ENCODE results near the gene PPP1R12B. TPM values are rescaled to one million over a fixed set of nuclear protein-coding genes. Genes with fewer than 3 reads are reported as not detected.
"Not testable (repeated sequence)": the region's sequence is repeated elsewhere in the genome, so short reads cannot be mapped to it uniquely, and the experiment has no call there.

PPP1R12B gene
- total RNA-seq, 1 donor from 2014 or later: 12.8 TPM

- ATAC-seq: not testable (repeated sequence)
These were observed 270.5 kb downstream of the PPP1R12B start for GRCh38 chr1:202619012-202619411.

DNA sequence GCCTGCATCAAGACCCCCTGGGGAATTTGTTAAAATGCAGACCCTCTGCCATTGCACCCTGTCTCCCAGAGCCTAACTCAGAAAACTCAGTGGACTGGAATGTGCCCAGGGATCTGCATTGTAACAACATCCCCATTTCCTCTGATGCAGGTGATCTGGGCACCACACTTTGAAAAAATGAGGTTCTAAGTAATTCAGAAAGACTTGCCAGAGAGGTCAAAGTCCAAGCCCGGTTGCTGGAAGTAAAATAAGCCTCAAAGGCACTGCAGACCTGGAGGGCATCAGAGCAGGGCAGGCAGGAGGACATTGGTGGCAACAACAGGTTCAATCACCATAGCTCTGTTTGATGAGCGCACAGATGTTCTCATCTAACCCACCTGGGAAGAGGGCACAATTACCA, 271.0 kb downstream of the PPP1R12B start:
- no peak for ATAC-seq

DNA sequence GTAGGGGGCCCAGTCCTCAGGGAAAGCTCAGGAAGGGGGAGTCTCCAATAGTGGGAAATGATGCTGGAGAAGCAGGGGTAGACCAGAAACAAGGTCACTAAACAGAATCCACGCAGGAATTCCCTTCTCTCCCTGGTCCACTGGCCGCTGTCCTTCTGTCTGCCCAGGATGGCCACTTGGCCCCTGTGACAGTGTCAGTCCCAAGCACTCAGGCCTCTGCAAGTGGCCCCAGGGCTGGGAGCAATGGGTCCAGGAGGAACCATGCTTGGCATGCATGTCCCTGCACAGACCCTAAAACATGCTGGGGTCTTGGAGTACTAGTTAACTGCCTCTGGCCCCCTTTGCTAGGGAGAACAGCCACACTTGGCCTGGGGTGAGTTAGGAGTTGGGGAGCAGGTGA, 271.5 kb downstream of the PPP1R12B start:
- ATAC-seq: not testable (repeated sequence)

- ATAC-seq: no peak
These were observed 272.9 kb downstream of the PPP1R12B start for GRCh38 chr1:202621446-202621845.

- ATAC-seq: no peak
These were observed 273.9 kb downstream of the PPP1R12B start for GRCh38 chr1:202622388-202622787.

DNA sequence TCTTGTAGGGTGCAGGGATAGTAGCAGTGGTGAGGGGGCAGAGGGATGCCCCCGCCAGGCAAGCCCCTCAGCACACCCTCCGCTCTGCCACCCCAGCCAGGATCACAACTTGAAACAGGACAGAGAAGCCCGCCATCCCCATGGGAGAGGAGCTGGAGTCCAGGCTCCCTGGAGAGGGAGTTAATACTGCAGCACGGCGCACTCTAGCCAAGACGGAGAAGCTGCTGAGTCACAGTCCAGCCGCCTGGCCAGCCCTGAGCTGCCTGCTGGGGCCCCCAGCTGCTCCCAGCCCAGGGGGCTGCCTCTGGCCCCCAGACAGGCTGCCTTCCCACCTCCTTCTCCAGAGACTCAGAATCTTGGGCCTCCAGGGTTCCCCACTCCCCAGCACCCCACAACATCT, 274.6 kb downstream of the PPP1R12B start:
- ATAC-seq: no peak

- not testable (repeated sequence) for ATAC-seq
These were observed 275.0 kb downstream of the PPP1R12B start for GRCh38 chr1:202623476-202623875.

- no peak for ATAC-seq
These were observed 275.7 kb downstream of the PPP1R12B start for GRCh38 chr1:202624088-202624780.

DNA sequence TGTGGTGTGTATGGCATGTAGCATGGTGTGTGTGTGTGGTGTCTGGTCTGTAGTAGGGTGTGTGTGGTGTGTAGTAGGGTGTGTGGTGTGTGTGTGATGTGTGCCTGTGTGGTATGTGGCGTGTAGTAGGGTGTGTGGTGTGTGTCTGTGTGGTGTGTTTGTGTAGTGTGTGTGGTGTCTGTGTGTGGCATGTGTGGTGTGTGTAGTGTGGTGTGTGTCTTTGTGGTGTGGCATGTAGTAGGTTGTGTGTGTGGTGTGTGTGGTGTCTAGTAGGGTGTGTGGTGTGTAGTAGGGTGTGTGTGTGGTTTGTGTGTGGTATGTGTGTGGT, 276.2 kb downstream of the PPP1R12B start:
- ATAC-seq: peak; percentile 40

DNA sequence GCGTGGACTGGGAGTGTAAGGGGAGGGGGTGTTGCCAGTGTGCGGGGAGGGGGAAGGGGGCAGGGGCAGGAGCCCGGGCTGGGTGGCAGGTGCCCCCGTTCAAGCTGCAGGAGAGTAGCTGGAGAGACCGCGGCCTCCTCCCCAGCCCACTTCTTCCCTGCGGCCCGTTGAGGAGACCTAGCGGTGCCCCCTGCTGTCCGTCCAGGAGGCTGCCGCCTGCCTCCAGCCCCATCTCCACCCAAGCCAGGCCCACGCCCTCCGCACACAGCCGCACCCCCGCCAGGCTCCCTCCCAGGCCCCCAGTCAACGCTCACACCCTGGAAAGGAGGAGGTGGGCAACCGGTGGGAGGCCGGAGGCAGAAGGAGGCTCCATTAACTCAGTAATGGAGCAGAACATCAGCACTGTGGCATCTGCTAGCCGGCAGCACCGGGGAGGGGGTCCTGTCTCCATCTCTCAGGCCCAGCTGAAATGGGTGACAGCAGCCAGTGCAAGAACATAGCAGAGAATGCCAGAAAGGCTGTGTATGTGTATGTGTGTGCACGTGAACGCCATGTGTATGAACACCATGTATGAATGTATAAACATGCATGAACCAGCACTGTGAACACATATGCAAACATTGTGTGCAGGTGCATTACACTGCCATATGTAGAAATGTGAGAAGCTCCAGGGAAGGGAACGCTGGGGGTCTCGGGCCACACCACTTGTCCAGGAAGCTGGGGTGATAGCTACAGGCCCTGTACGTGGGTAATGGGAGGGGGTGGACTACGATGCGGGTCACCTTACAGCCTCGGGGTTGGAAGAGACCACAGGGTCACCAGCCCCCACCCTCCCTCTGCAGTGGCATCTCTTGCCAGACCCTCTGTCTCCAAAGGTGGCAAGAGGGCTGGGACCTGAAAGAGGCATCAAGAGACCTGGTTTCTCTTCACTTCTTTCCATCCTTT, 277.2 kb downstream of the PPP1R12B start:
- ATAC-seq: peak; percentile 70

GRCh38 chr1:202627036-202627435, 278.5 kb downstream of the PPP1R12B start:
- ATAC-seq: not testable (repeated sequence)

- no peak for ATAC-seq
These were observed 279.5 kb downstream of the PPP1R12B start for GRCh38 chr1:202627841-202628565.

DNA sequence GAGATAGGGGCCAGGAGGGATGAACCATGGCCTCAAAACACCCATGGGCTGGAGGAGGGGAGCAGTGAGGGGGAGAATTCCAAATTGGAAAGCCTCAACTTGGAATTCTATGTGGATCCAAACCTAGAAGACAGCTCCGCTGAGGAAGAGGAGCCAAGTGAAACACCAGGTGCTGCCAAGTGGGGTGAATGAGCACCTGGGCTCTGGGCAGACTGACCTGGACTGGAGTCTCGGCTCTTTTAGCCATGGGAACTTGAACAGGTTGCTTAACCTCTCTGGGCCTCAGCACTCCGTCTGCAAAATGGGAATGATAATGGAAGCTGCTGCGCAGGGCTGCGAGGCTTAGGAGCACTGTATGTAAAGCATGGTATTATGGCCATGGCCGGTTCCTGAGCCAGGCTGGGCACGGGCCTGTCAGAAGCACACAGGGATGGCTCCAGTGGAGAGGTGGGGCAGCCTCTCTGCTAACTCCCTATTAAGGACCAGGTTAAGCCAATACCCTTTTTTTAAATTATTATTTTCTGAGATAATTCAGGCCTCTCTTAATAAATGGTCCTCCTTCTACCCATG, 280.2 kb downstream of the PPP1R12B start:
- ATAC-seq: no peak

DNA sequence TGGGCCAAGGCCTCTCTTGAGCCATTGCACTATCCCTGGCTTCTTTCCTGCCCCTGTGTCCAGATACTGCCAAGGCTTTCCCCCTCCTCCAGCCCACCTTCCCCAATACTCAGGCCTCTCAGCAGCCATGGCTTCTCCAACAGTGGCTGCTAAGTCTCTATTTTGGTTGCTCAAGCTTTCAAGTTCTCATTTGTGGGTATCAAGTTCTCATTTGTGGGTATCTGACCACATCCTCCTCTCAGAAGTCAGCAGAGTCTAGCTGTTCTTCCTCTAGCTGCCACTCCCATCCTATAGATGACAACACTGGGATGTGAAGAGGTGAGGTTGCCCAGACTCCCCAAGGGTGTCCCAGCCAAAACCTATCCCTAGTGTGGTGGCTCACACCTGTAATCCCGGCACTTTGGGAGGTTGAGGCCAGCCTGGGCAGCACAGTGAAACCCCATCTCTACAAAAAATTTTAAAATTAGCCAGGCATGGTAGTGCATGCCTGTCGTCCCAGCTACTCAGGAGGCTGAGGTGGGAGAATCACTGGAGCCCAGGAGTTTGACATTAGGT, 280.8 kb downstream of the PPP1R12B start:
- ATAC-seq: not testable (repeated sequence)

DNA sequence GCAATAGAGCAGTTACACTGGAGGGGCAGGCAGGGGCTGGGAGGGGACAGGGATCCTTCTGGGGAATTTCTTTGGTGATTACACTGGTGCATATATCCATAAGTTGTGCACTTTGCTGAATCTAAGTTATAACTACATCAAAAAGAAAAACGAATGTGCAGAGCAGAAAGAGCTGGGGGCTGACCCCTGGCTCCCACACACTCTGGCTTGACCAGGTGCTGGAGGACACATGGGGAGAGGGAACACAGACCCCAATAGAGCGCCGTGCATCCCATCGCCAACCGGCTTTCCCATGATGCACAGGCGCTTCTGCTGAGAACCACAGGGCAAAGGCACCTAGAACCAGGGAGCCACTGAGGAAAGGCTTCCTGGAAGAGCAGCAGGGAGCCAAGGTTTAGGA, 281.6 kb downstream of the PPP1R12B start:
- not testable (repeated sequence) for ATAC-seq

GRCh38 chr1:202630541-202630940, 282.0 kb downstream of the PPP1R12B start:
- no peak for ATAC-seq

DNA sequence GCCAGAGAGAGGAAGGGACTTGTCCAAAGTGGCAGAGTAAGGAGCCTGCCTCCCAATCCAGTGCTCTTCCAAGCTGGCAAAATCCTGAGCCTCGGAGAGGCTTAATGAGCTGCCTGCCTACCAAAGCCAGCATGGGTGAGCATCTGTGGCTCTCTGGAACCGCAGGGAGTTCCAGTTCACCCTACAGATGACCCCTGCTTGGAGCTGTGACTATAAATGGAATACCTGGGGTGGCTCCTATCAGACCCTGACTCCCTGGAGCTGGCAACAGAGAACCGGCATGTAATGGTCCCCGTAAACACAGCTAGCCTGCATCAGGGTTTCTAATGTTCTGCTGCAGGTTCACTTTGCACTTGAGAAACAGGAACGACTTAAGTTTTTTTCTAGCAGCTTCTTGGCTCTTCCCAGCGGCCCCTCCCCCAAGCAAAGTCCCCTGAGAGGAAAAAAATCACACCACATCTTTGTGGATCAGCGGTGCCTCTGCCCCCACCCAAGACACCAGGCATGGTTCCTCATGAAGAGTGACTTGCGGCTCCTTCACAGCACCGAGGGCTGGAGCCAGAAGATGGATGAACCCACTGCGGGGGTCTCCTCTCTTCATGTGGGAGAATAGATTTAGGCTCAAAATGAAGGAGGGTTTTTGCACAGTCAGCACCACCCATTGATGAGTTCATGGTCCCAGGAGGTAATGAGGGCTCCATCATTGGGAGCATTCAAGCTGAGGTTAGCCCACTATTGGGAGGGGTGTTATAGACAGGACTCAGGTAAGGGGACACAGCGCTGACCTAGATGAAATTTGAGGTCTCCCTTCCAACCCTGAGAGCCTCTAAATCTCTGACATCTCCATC, 282.8 kb downstream of the PPP1R12B start:
- ATAC-seq: no peak

DNA sequence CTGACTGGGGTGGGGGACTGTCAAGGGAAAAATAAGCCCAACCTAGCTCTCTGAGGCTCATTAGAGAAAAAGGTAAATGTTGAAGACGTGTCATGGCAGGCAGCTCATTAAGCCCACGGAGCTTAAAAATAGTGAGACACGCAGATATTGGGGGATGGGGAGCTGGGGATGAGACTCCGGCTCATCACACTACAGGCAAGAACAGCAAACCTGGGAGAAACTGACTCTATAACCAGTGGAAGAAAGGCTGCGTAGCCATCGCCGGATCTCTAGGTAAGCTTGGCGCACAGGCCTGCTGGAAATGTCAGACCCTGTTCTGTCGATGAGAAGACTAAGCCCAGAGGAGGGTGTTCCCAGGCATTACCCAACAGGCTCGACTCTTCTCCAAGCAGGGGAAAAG, 283.7 kb downstream of the PPP1R12B start:
- no peak for ATAC-seq

GRCh38 chr1:202636171-202636570, 287.7 kb downstream of the PPP1R12B start:
- ATAC-seq: not testable (repeated sequence)

DNA sequence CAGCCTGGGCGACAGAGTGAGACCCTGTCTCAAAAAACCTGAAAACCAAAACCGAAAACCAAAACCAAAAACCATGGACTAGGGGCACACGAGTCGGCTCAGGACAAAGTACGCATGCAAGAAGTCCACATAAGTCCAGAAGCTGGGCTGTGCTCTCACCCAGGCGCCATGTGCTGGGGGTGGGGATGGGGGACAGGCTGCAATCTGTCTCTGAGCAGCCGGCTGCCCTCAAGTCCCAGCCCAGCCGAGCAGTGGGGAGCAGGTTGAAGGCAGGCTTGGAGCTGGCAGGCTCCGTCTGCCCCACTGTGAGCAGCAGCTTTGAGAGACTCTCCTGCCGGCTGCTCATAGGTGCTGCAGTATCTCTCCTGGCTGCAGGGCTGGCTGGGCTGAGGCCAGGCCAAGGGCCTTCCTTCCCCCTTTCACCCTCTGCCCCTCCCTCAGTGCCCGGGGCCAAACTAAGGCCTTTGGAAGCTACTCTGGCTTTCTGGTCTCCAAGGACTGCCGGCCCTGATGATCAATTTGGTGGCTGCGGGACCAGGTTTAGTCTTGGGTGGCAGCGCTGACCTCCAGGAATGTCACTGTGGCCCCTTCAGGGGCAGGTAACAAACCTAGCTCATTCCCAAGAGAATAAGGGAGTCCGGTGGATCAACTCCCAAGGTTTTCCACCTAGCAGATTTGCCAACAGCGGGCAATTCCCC, 289.0 kb downstream of the PPP1R12B start:
- not testable (repeated sequence) for ATAC-seq

Measured in esophagus mucosa (tissue), 1 donor.